Karpas-422 (cell line): ENCODE results near the gene KNDC1. TPM values are rescaled to one million over a fixed set of nuclear protein-coding genes. Genes with fewer than 3 reads are reported as not detected.
"Not testable (repeated sequence)": the region's sequence is repeated elsewhere in the genome, so short reads cannot be mapped to it uniquely, and the experiment has no call there.

ENCODE experiments used
- DNase-seq: peaks from one replicate; pipeline ENCODE4 v3.0.0-alpha.2; 2015
- H2AFZ ChIP-seq: fragments of 200-600 bp; sonication (generic); 2 replicates; pipeline ENCODE4 v1.6.1; 2014; ENCODE audit warnings: antibody characterized with exemption, low read length, mixed read lengths
- H3K27ac ChIP-seq: fragments of 200-600 bp; sonication (generic); 2 replicates; pipeline ENCODE4 v1.5.1; 2014; ENCODE audit warnings: mild to moderate bottlenecking, low read length, moderate library complexity
- H3K27me3 ChIP-seq: fragments of 200-600 bp; sonication (generic); 2 replicates; pipeline ENCODE4 v1.6.1; 2014; ENCODE audit warnings: low read length, mixed read lengths
- H3K36me3 ChIP-seq: fragments of 200-600 bp; sonication (generic); 2 replicates; pipeline ENCODE4 v1.6.1; 2014; ENCODE audit warnings: low read length, mixed read lengths; ENCODE audit not compliant: insufficient read depth
- H3K4me1 ChIP-seq: fragments of 200-600 bp; sonication (generic); 2 replicates; pipeline ENCODE4 v1.6.1; 2014; ENCODE audit warnings: mild to moderate bottlenecking, low read length, mixed read lengths
- H3K4me2 ChIP-seq: fragments of 200-600 bp; sonication (generic); 2 replicates; pipeline ENCODE4 v1.6.1; 2014; ENCODE audit warnings: low read length, low read depth, mild to moderate bottlenecking; ENCODE audit not compliant: poor library complexity, severe bottlenecking
- H3K4me3 ChIP-seq: fragments of 200-600 bp; sonication (generic); 2 replicates; pipeline ENCODE4 v1.5.1; 2014; ENCODE audit warnings: mild to moderate bottlenecking, antibody characterized with exemption, low read length, mixed read lengths
- H3K79me2 ChIP-seq: fragments of 200-600 bp; sonication (generic); 2 replicates; pipeline ENCODE4 v1.6.1; 2014; ENCODE audit warnings: mild to moderate bottlenecking, low read length, mixed read lengths
- H3K9ac ChIP-seq: fragments of 200-600 bp; sonication (generic); 2 replicates; pipeline ENCODE4 v1.6.0; 2014; ENCODE audit warnings: low read length
- H3K9me2 ChIP-seq: fragments of 200-600 bp; sonication (generic), shearing (Covaris generic); replicated peaks from 2 replicates; pipeline ENCODE4 v1.6.0; 2014; ENCODE audit warnings: mild to moderate bottlenecking, low read length, moderate library complexity; ENCODE audit not compliant: insufficient read depth
- H3K9me3 ChIP-seq: fragments of 300-700, 200-600 bp; sonication (generic); 2 replicates; pipeline ENCODE4 v1.6.1; 2014; ENCODE audit warnings: low read length, mixed read lengths
- H4K20me1 ChIP-seq: fragments of 200-600 bp; sonication (generic); 2 replicates; pipeline ENCODE4 v1.6.1; 2014; ENCODE audit warnings: mild to moderate bottlenecking, antibody characterized with exemption, low read length, low read depth; ENCODE audit not compliant: insufficient read depth
- total RNA-seq: library from RNA; depleted of rRNA; stranded (reverse); fragments of >200 nt; shearing (Covaris generic); gene quantifications from 2 replicates; pipeline ENCODE4 v1.2.3, GENCODE V29; 2014; ENCODE audit warnings: low replicate concordance

The KNDC1 gene
- total RNA-seq, 1 experiment from 2014 or later: not detected

DNA sequence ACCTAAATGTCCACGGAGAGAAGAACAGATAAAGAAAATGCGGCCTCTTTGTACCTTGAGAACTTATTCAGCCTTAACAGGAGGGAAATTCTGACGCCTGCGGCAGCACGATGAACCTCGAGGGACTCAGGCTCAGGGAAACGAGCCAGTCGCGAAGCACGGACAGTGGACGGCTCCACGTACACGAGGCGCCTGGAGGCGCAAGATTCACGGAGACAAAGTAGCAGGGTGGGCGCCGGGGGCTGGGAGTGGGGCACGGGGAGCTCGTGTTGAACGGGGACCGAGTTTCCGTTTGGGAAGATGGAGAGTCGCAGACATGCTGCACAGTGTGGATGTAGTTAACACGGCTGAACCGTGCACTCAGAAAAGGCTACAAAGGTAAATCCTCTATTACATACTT is 56.8 kb downstream of the KNDC1 start:
- Histone ChIP-seq H3K9me2 (no peaks in the 10 kb centered on the region), H3K79me2 (no peaks in the 10 kb centered on the region), H3K9me3 (no peaks in the 10 kb centered on the region), H3K36me3 (no peaks in the 10 kb centered on the region), H4K20me1 (no peaks in the 10 kb centered on the region), H2AFZ (no peak overlapping the region), H3K4me3 (no peak overlapping the region), H3K4me2 (no peak overlapping the region), H3K27me3 (no peaks in the 10 kb centered on the region), H3K9ac (no peak overlapping the region), H3K27ac (no peak overlapping the region), H3K4me1 (no peaks in the 10 kb centered on the region)
- no peak for DNase-seq

DNA sequence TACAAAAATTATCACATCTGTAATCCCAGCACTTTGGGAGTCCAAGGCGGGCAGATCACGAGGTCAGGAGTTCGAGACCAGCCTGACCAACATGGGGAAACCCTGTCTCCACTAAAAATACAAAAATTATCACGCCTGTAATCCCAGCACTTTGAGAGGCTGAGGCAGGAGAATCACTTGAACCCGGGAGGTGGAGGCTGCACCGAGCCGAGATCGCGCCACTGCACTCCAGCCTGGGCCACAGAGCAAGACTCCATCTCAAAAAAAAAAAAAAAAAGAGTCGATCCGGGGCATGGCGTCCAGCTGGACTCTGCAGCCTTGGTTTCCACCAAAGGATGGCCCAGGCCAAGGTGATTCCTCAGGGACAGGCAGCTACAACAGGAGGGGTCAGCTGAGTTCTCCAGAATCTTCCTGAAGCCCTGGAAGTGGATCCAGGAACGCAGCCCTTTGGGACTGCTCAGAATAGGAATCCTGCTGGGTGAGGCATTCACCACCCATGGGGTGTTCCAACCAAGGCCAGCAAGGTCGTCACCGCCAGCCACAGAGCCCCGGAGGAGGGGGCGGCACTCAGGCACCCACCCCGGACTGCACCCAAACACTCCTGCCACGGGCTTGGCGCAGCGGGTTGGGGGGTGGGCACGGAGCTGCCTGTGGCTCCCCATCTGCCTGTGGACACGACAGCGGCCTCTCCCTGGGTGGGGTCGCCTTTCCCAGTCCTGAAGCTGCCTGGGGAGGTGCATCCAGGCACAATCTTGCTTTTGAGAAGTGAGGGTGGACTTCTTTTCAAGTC is 58.0 kb downstream of the KNDC1 start:
- no peaks in the 10 kb centered on the region for H3K27me3 ChIP-seq
- no peak overlapping the region for H3K9ac ChIP-seq
- H3K79me2 ChIP-seq: no peaks in the 10 kb centered on the region
- H3K4me2 ChIP-seq: no peak overlapping the region
- H3K9me2 ChIP-seq: no peaks in the 10 kb centered on the region
- H3K4me3 ChIP-seq: no peak overlapping the region
- no peaks in the 10 kb centered on the region for H3K9me3 ChIP-seq
- no peaks in the 10 kb centered on the region for H4K20me1 ChIP-seq
- no peaks in the 10 kb centered on the region for H3K4me1 ChIP-seq
- DNase-seq: no peak
- no peak overlapping the region for H2AFZ ChIP-seq
- H3K36me3 ChIP-seq: no peaks in the 10 kb centered on the region
- no peak overlapping the region for H3K27ac ChIP-seq

DNA sequence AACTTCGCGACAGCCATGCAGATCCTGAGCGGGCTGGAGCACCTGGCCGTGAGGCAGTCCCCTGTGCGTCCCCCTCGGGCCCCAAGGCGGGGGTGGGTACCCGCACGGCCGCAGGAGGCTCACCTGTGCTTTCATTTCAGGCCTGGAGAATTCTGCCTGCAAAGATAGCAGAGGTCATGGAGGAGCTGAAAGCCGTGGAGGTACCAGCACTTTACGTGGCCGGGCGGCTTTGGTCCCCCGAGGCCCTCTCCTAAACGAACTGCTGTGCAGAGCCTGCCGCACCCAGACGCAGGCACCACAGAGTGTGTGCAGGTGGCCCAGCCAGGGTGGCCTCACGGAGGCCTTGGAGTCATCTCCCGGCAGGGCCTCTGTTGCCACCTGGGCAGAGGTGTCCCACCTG is 58.9 kb downstream of the KNDC1 start:
- Histone ChIP-seq H2AFZ (no peak overlapping the region), H3K79me2 (no peaks in the 10 kb centered on the region), H3K9me2 (no peaks in the 10 kb centered on the region), H3K9ac (no peak overlapping the region), H4K20me1 (no peaks in the 10 kb centered on the region), H3K36me3 (no peaks in the 10 kb centered on the region), H3K4me2 (no peak overlapping the region), H3K4me3 (no peak overlapping the region), H3K4me1 (no peaks in the 10 kb centered on the region), H3K27me3 (no peaks in the 10 kb centered on the region), H3K27ac (no peak overlapping the region), H3K9me3 (no peaks in the 10 kb centered on the region)
- no peak for DNase-seq

DNA sequence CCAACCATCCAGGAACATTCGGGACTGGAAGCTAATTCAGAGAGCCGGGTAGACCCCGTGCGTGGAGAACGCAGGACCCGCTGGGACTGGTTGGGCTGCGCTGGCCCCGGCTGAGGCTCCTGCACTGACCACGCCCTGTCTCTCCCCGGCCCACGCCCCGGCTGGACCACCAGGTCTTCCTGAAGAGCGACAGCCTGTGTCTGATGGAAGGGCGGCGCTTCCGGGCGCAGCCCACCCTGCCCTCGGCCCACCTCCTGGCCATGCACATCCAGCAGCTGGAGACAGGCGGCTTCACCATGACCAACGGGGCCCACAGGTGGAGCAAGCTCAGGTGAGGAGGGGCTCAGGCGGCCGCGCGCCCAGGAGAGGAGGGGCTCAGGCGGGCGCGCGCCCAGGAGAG is 59.8 kb downstream of the KNDC1 start:
- Histone ChIP-seq H3K79me2 (no peaks in the 10 kb centered on the region), H3K27ac (no peak overlapping the region), H3K9me3 (no peaks in the 10 kb centered on the region), H3K4me2 (no peak overlapping the region), H3K36me3 (no peaks in the 10 kb centered on the region), H4K20me1 (no peaks in the 10 kb centered on the region), H3K4me3 (no peak overlapping the region), H3K4me1 (no peaks in the 10 kb centered on the region), H3K9me2 (no peaks in the 10 kb centered on the region), H3K27me3 (no peaks in the 10 kb centered on the region), H2AFZ (no peak overlapping the region), H3K9ac (no peak overlapping the region)
- no peak for DNase-seq

DNA sequence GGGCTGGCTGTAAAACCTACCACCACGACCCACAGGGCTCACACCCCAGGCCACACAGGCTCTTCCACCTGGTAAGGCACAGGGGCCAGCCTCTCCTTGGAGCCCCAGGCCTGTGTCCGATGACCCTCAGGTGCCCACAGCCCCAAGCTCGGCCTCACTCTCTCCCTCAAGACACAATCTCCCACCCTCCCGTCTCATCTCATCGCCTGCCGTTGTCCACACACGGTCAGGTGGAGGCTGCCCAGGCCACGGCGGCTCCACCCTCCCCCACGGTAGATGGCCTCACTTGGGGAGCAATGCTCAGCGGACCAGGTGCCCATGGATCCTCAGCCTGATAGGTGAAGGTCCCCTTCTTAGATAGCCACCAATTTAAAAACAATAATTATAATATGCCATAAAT is 61.3 kb downstream of the KNDC1 start:
- Histone ChIP-seq H3K27me3 (no peaks in the 10 kb centered on the region), H3K9me3 (no peaks in the 10 kb centered on the region), H4K20me1 (no peaks in the 10 kb centered on the region), H2AFZ (no peak overlapping the region), H3K79me2 (no peaks in the 10 kb centered on the region), H3K4me3 (no peak overlapping the region), H3K36me3 (no peaks in the 10 kb centered on the region), H3K4me2 (no peak overlapping the region), H3K9ac (no peak overlapping the region), H3K27ac (no peak overlapping the region), H3K9me2 (no peaks in the 10 kb centered on the region), H3K4me1 (no peaks in the 10 kb centered on the region)
- DNase-seq: no peak

DNA sequence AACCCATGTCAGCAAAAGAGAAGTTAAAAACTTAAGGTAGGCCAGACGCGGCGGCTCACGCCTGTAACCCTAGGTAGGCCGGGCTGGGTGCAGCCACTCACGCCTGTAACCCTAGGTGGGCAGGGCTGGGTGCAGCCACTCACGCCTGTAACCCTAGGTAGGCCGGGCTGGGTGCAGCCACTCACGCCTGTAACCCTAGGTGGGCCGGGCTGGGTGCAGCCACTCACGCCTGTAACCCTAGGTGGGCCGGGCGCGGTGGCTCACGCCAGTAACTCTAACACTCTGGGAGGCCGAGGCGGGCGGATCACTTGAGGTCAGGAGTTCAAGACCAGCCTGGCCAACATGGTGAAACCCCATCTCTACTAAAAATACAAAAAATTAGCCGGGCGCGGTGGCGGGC is 61.7 kb downstream of the KNDC1 start:
- not testable (repeated sequence) for H3K4me3 ChIP-seq, H4K20me1 ChIP-seq, H3K9me3 ChIP-seq, H3K4me1 ChIP-seq, H3K4me2 ChIP-seq, H3K79me2 ChIP-seq, H3K9ac ChIP-seq, H3K36me3 ChIP-seq, DNase-seq, H3K27ac ChIP-seq, H3K27me3 ChIP-seq, H3K9me2 ChIP-seq, H2AFZ ChIP-seq

DNA sequence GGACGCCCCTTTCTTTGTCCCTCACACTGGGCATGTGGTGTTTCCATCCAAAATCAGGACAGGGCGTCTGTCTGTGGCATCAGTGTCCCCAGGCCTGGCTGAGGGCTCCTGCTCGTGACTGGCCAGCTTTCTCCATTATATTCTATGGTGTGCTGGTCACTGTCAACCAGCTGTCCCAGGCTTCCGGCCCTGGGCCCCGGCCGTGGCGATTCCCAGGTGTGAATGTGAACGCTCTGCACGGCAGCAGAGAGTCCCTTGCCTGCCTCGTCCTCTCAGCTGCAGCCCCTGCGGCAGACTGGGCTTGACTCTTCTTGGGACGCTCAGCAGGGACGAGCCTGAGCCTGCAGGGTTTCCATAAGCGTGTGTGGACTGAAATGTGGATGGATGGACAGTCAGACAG is 64.1 kb downstream of the KNDC1 start:
- Histone ChIP-seq H3K4me2 (no peak overlapping the region), H3K9me3 (no peaks in the 10 kb centered on the region), H3K4me3 (no peak overlapping the region), H3K27ac (no peak overlapping the region), H3K27me3 (no peaks in the 10 kb centered on the region), H3K79me2 (no peaks in the 10 kb centered on the region), H4K20me1 (no peaks in the 10 kb centered on the region), H2AFZ (no peak overlapping the region), H3K4me1 (no peaks in the 10 kb centered on the region), H3K36me3 (no peaks in the 10 kb centered on the region), H3K9ac (no peak overlapping the region), H3K9me2 (no peaks in the 10 kb centered on the region)
- no peak for DNase-seq

DNA sequence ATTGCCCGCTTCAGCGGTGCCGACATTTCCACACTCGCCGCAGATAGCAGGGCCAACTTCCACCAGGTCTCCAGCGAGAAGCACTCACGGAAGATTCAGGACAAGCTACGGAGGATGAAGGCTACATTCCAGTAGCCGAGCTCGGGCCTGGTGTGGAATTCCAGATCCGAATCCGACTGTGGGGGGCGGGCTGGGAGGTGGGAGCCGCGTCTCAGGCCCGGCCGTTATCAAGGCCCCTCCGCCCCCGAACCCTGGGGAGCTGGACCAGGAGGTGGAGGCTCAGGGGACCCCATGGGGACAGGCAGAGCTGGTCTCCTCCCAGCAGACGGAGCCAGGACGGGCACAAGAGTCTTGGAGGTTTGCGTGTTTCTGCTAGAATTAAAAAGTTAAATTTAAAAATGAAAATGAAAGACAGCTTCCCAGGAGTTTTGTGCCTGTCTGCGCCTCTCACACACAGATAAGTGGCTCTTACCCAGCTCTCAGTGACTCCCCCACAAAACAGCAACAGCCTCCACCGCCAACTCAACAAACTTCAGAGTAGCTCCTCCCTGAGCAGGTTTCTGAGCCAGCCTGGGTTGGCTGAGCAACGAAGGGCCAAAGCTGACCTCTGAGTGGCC is 64.8 kb downstream of the KNDC1 start:
- no peaks in the 10 kb centered on the region for H3K36me3 ChIP-seq
- no peaks in the 10 kb centered on the region for H3K9me3 ChIP-seq
- H3K4me1 ChIP-seq: no peaks in the 10 kb centered on the region
- H3K9me2 ChIP-seq: no peaks in the 10 kb centered on the region
- H3K27me3 ChIP-seq: no peaks in the 10 kb centered on the region
- no peaks in the 10 kb centered on the region for H4K20me1 ChIP-seq
- no peak overlapping the region for H3K4me2 ChIP-seq
- H3K79me2 ChIP-seq: no peaks in the 10 kb centered on the region
- H2AFZ ChIP-seq: no peak overlapping the region
- no peak overlapping the region for H3K9ac ChIP-seq
- H3K4me3 ChIP-seq: no peak overlapping the region
- no peak for DNase-seq
- H3K27ac ChIP-seq: no peak overlapping the region
